Measurements from ENCODE around the gene AIF1L. TPM values are rescaled to one million over a fixed set of nuclear protein-coding genes. Genes with fewer than 3 reads are reported as not detected.

AIF1L gene
- total and polyA plus RNA-seq, 2 experiments from 2014 or later: 0.28 TPM; not detected in 1

GRCh38 chr9:131116281-131117120 lies 20.2 kb downstream of the AIF1L start:
- Histone ChIP-seq H3K27me3 (replicated peaks; ENCODE audit: insufficient read depth) (no peaks in the 10 kb centered on the region; the same call in 1 of the 2 replicates), H3K27ac (no peak overlapping the region), H3K9me3 (ENCODE audit: low read depth) (no peaks in the 10 kb centered on the region), H3F3A (ENCODE audit: insufficient read depth) (no peaks in the 10 kb centered on the region), H3K79me2 (ENCODE audit: insufficient read depth) (no peaks in the 10 kb centered on the region), H3K4me1 (ENCODE audit: insufficient read depth) (no peaks in the 10 kb centered on the region), H3K9me2 (ENCODE audit: insufficient read depth) (no peaks in the 10 kb centered on the region), H4K20me1 (ENCODE audit: insufficient read depth) (no peaks in the 10 kb centered on the region), H3K9ac (no peak overlapping the region), H3K4me2 (ENCODE audit: unreplicated experiment) (no peak overlapping the region), H3K36me3 (ENCODE audit: low read depth) (no peaks in the 10 kb centered on the region), H3K4me3 (no peak overlapping the region), H2AFZ (no peak overlapping the region)
- 84 to 89% methylated on average over 22 of the region's 22 CpGs for WGBS, 2 experiments (ENCODE audit: low coverage in 1 of 2, low lambda C conversion rate in 2 of 2, missing lambda C conversion rate in 2 of 2)
- TF ChIP-seq EZH2 (IDR thresholded peaks at IDR 0.05; ENCODE audit: insufficient read depth, poor library complexity, severe bottlenecking) (no peak), EZH2phosphoT487 (IDR thresholded peaks at IDR 0.05; ENCODE audit: insufficient read depth, low read depth) (no peak)
- DNase-seq: no peak
- in situ Hi-C loops (cut with MboI): no loop called here

- Histone ChIP-seq H3K4me2 (ENCODE audit: unreplicated experiment) (no peak overlapping the region), H2AFZ (no peak overlapping the region), H3K27me3 (replicated peaks; ENCODE audit: insufficient read depth) (no peaks in the 10 kb centered on the region; the same call in 1 of the 2 replicates), H3F3A (ENCODE audit: insufficient read depth) (no peaks in the 10 kb centered on the region), H3K79me2 (ENCODE audit: insufficient read depth) (no peaks in the 10 kb centered on the region), H3K9me2 (ENCODE audit: insufficient read depth) (no peaks in the 10 kb centered on the region), H3K36me3 (ENCODE audit: low read depth) (no peaks in the 10 kb centered on the region), H3K27ac (no peak overlapping the region), H3K9ac (no peak overlapping the region), H3K9me3 (ENCODE audit: low read depth) (no peaks in the 10 kb centered on the region), H3K4me1 (ENCODE audit: insufficient read depth) (no peaks in the 10 kb centered on the region), H4K20me1 (ENCODE audit: insufficient read depth) (no peaks in the 10 kb centered on the region), H3K4me3 (no peak overlapping the region)
- 57 to 62% methylated on average over 13 of the region's 13 CpGs for WGBS, 2 experiments (ENCODE audit: low coverage in 1 of 2, low lambda C conversion rate in 2 of 2, missing lambda C conversion rate in 2 of 2)
- no peak for TF ChIP-seq EZH2phosphoT487 (IDR thresholded peaks at IDR 0.05; ENCODE audit: insufficient read depth, low read depth)
- no peak for TF ChIP-seq EZH2 (IDR thresholded peaks at IDR 0.05; ENCODE audit: insufficient read depth, poor library complexity, severe bottlenecking)
- no peak for DNase-seq
- in situ Hi-C loops (cut with MboI): no loop called here
These were observed 20.9 kb downstream of the AIF1L start for GRCh38 chr9:131117121-131117761.

- WGBS, 2 experiments (ENCODE audit: low coverage in 1 of 2, low lambda C conversion rate in 2 of 2, missing lambda C conversion rate in 2 of 2): 55 to 67% methylated on average over 4 of the region's 4 CpGs
- Histone ChIP-seq H3K4me2 (ENCODE audit: unreplicated experiment) (no peak overlapping the region), H4K20me1 (ENCODE audit: insufficient read depth) (no peaks in the 10 kb centered on the region), H3K79me2 (ENCODE audit: insufficient read depth) (no peaks in the 10 kb centered on the region), H2AFZ (no peak overlapping the region), H3K36me3 (ENCODE audit: low read depth) (no peaks in the 10 kb centered on the region), H3K9me2 (ENCODE audit: insufficient read depth) (no peaks in the 10 kb centered on the region), H3K9ac (no peak overlapping the region), H3F3A (ENCODE audit: insufficient read depth) (no peaks in the 10 kb centered on the region), H3K4me1 (ENCODE audit: insufficient read depth) (no peaks in the 10 kb centered on the region), H3K9me3 (ENCODE audit: low read depth) (no peaks in the 10 kb centered on the region), H3K27ac (no peak overlapping the region), H3K27me3 (replicated peaks; ENCODE audit: insufficient read depth) (no peaks in the 10 kb centered on the region; the same call in 1 of the 2 replicates), H3K4me3 (no peak overlapping the region)
- DNase-seq: no peak
- TF ChIP-seq EZH2phosphoT487 (IDR thresholded peaks at IDR 0.05; ENCODE audit: insufficient read depth, low read depth) (no peak), EZH2 (IDR thresholded peaks at IDR 0.05; ENCODE audit: insufficient read depth, poor library complexity, severe bottlenecking) (no peak)
- in situ Hi-C loops (cut with MboI): no loop called here
These were observed 21.4 kb downstream of the AIF1L start for GRCh38 chr9:131117762-131118145.

- Histone ChIP-seq H3K4me2 (ENCODE audit: unreplicated experiment) (no peak overlapping the region), H3K9me2 (ENCODE audit: insufficient read depth) (no peaks in the 10 kb centered on the region), H3K27me3 (replicated peaks; ENCODE audit: insufficient read depth) (no peaks in the 10 kb centered on the region; the same call in 1 of the 2 replicates), H3K36me3 (ENCODE audit: low read depth) (no peaks in the 10 kb centered on the region), H2AFZ (no peak overlapping the region), H3K27ac (no peak overlapping the region), H4K20me1 (ENCODE audit: insufficient read depth) (no peaks in the 10 kb centered on the region), H3K9ac (no peak overlapping the region), H3K4me3 (no peak overlapping the region), H3K9me3 (ENCODE audit: low read depth) (no peaks in the 10 kb centered on the region), H3F3A (ENCODE audit: insufficient read depth) (no peaks in the 10 kb centered on the region), H3K79me2 (ENCODE audit: insufficient read depth) (no peaks in the 10 kb centered on the region), H3K4me1 (ENCODE audit: insufficient read depth) (peaks cover 3% of the 10 kb centered on the region; the same call in 1 of the 2 replicates)
- 71 to 80% methylated on average over 8 of the region's 8 CpGs for WGBS, 2 experiments (ENCODE audit: low coverage in 1 of 2, low lambda C conversion rate in 2 of 2, missing lambda C conversion rate in 2 of 2)
- no peak for TF ChIP-seq EZH2 (IDR thresholded peaks at IDR 0.05; ENCODE audit: insufficient read depth, poor library complexity, severe bottlenecking)
- no peak for TF ChIP-seq EZH2phosphoT487 (IDR thresholded peaks at IDR 0.05; ENCODE audit: insufficient read depth, low read depth)
- no peak for DNase-seq
- in situ Hi-C loops (cut with MboI): no loop called here
These were observed 23.3 kb downstream of the AIF1L start for GRCh38 chr9:131119600-131119999.
